ENCODE data around the gene HLX.

- TF ChIP-seq CTCF (IDR thresholded peaks at IDR 0.05; ENCODE audit: low read length): no peak
- no peak for TF ChIP-seq EZH2 (optimal IDR thresholded peaks at IDR 0.05; ENCODE audit: low read depth, low read length)
Measured at GRCh38 chr1:220878191-220879075, 810 bp upstream of the HLX start.

All from MM.1S (cell line).